Astrocyte of the spinal cord (primary cell): ENCODE results near the gene TIMM17A.
A peak's percentile ranks its signal among the peaks of the same experiment; 100 is the strongest.

Experiments
- DNase-seq: peaks from one replicate; pipeline ENCODE4 v3.0.0; 2011; ENCODE audit warnings: low read depth, low spot score
- H3K4me3 ChIP-seq: 2 replicates; pipeline ENCODE4 v1.5.1; 2011; ENCODE audit warnings: low read depth, mild to moderate bottlenecking, low read length, moderate library complexity
- CTCF ChIP-seq: IDR thresholded peaks from 2 replicates; pipeline ENCODE4 v1.5.1; 2012; ENCODE audit warnings: low read depth, mild to moderate bottlenecking, low read length, inconsistent platforms
- in situ Hi-C: cut with HindIII; loops from 2 replicates; pipeline ENCODE4 v1.10.0; 2017; ENCODE audit warnings: low sequenced_read_pairs

TIMM17A gene

GRCh38 chr1:202007304-202007703 is 52.0 kb downstream of the TIMM17A start:
- in situ Hi-C loops: no loop called here

GRCh38 chr1:202007805-202008489 is 52.6 kb downstream of the TIMM17A start:
- DNase-seq: no peak
- no peak overlapping the region for H3K4me3 ChIP-seq
- in situ Hi-C loops: no loop called here
- no peak for TF ChIP-seq CTCF

More at GRCh38 chr1:202007304-202007703, 52.0 kb downstream of the TIMM17A start:
- no peak for TF ChIP-seq CTCF
- no peak overlapping the region for H3K4me3 ChIP-seq
- no peak for DNase-seq

- in situ Hi-C loops: no loop called here
Measured at GRCh38 chr1:202009326-202010179, 54.2 kb downstream of the TIMM17A start.

GRCh38 chr1:202010180-202011015 is 55.1 kb downstream of the TIMM17A start, which contains the start of gene ELF3:
ELF3 (plus strand) TSS chr1:202010587; CDS start chr1:202011137, 550 bp downstream.
- H3K4me3 ChIP-seq: no peak within 1 kb of the TSS
- no peak for TF ChIP-seq CTCF
- in situ Hi-C loops: no loop called here
- DNase-seq: no peak

More at GRCh38 chr1:202009326-202010179, 54.2 kb downstream of the TIMM17A start:
- no peak overlapping the region for H3K4me3 ChIP-seq
- peak; percentile 69 for DNase-seq
- peak; percentile 81 for TF ChIP-seq CTCF

- TF ChIP-seq CTCF: no peak
- no peak for DNase-seq
- H3K4me3 ChIP-seq: no peak overlapping the region
- in situ Hi-C loops: no loop called here
Measured at GRCh38 chr1:202011994-202012393, 56.7 kb downstream of the TIMM17A start.
